Progenitor cell of endocrine pancreas (in vitro differentiated cells): ENCODE results near the gene ACTR5. TPM values are rescaled to one million over a fixed set of nuclear protein-coding genes. Genes with fewer than 3 reads are reported as not detected.

Source experiments
- DNase-seq: peaks from one replicate; pipeline ENCODE4 v3.0.0; 2021; ENCODE audit warnings: low spot score; ENCODE audit not compliant: unreplicated experiment
- H3K27ac Mint-ChIP-seq: 2 replicates; pipeline ENCODE4 v1.8.0; 2021; ENCODE audit warnings: mild to moderate bottlenecking, moderate library complexity, mixed read lengths
- H3K27me3 Mint-ChIP-seq: 2 replicates; pipeline ENCODE4 v1.8.0; 2021; ENCODE audit warnings: mixed read lengths
- H3K36me3 Mint-ChIP-seq: 2 replicates; pipeline ENCODE4 v1.8.0; 2022; ENCODE audit warnings: mixed read lengths; ENCODE audit not compliant: insufficient read depth
- H3K4me1 Mint-ChIP-seq: 2 replicates; pipeline ENCODE4 v1.8.0; 2021; ENCODE audit warnings: low read depth, mixed read lengths
- H3K4me3 Mint-ChIP-seq: 2 replicates; pipeline ENCODE4 v1.8.0; 2021; ENCODE audit warnings: low read depth, mild to moderate bottlenecking, moderate library complexity, mixed read lengths
- H3K9me3 Mint-ChIP-seq: 2 replicates; pipeline ENCODE4 v1.8.0; 2021; ENCODE audit warnings: low read depth, mixed read lengths
- total RNA-seq: library from RNA; stranded (reverse); gene quantifications from 2 replicates; pipeline ENCODE4 v1.2.1, GENCODE V29; 2021
- TF ChIP-seq, protein P1 (sequence below): fragments of 200-600 bp; sonication (generic); IDR thresholded peaks from one replicate; pipeline ENCODE4 v1.5.0; 2021; ENCODE audit warnings: antibody characterized with exemption, mild to moderate bottlenecking; ENCODE audit not compliant: unreplicated experiment

ACTR5 gene
- total RNA-seq, 1 donor from 2014 or later: 9.8 TPM

DNA sequence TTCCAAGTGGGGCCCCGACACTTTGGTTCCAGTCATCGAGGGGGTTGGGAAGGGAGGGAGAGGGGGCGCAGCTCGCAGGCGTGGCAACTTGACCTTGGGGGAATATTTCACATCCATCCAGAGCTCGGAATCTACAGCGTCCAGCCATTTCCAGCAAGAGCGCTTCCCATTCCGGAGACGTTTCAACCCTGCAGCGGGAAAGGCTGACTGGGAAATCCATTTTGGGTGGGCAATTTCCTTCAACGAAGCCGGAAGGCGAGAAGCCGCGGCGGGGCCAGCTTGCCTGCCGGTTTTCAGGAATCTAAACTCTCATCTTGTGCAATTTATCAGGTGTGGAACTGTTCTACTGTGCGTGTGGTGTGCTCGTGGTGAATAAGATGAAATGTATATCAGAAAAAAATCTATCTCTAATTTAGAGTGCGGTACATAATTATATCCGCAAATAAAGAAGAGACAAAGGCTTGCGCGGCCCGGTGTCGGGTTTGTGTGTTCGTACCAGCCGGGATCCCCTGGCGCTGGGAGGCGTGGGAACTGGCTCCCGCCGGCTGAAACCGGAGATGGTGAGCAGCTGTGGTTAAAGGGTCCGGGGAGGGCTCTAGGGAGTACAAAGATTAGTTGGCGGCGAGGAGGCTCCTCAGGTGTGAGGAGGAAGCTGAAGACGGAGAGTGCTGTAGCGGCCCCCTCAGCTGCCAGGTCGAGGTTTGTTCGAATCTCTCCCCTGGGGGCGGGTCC is 19.2 kb upstream of the ACTR5 start:
- H3K4me3 Mint-ChIP-seq: no peak overlapping the region
- TF ChIP-seq, protein P1, sequence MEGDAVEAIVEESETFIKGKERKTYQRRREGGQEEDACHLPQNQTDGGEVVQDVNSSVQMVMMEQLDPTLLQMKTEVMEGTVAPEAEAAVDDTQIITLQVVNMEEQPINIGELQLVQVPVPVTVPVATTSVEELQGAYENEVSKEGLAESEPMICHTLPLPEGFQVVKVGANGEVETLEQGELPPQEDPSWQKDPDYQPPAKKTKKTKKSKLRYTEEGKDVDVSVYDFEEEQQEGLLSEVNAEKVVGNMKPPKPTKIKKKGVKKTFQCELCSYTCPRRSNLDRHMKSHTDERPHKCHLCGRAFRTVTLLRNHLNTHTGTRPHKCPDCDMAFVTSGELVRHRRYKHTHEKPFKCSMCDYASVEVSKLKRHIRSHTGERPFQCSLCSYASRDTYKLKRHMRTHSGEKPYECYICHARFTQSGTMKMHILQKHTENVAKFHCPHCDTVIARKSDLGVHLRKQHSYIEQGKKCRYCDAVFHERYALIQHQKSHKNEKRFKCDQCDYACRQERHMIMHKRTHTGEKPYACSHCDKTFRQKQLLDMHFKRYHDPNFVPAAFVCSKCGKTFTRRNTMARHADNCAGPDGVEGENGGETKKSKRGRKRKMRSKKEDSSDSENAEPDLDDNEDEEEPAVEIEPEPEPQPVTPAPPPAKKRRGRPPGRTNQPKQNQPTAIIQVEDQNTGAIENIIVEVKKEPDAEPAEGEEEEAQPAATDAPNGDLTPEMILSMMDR: no peak
- H3K27ac Mint-ChIP-seq: no peak overlapping the region
- H3K27me3 Mint-ChIP-seq: peaks cover 95% of the 10 kb centered on the region
- peaks cover 8% of the 10 kb centered on the region for H3K4me1 Mint-ChIP-seq
- H3K9me3 Mint-ChIP-seq: no peaks in the 10 kb centered on the region
- no peaks in the 10 kb centered on the region for H3K36me3 Mint-ChIP-seq
- no peak for DNase-seq

GRCh38 chr20:38729767-38730166 is 18.5 kb upstream of the ACTR5 start:
- Mint-ChIP-seq H3K27ac (no peak overlapping the region), H3K9me3 (no peaks in the 10 kb centered on the region), H3K4me3 (no peak overlapping the region), H3K36me3 (no peaks in the 10 kb centered on the region), H3K27me3 (peaks cover 97% of the 10 kb centered on the region), H3K4me1 (peaks cover 8% of the 10 kb centered on the region)
- TF ChIP-seq, protein P1: no peak
- DNase-seq: no peak

- TF ChIP-seq, protein P1: no peak
- H3K4me3 Mint-ChIP-seq: no peak overlapping the region
- no peak overlapping the region for H3K27ac Mint-ChIP-seq
- H3K27me3 Mint-ChIP-seq: peaks cover 97% of the 10 kb centered on the region
- H3K9me3 Mint-ChIP-seq: no peaks in the 10 kb centered on the region
- peaks cover 8% of the 10 kb centered on the region for H3K4me1 Mint-ChIP-seq
- no peak for DNase-seq
- no peaks in the 10 kb centered on the region for H3K36me3 Mint-ChIP-seq
Measured at GRCh38 chr20:38730167-38730988, 17.9 kb upstream of the ACTR5 start.

GRCh38 chr20:38730989-38731737 is 17.1 kb upstream of the ACTR5 start:
- H3K4me3 Mint-ChIP-seq: peak overlapping the region; percentile 23

More at GRCh38 chr20:38730989-38731737, 17.1 kb upstream of the ACTR5 start:
- Mint-ChIP-seq H3K27ac (no peak overlapping the region), H3K4me1 (peaks cover 6% of the 10 kb centered on the region), H3K36me3 (no peaks in the 10 kb centered on the region), H3K27me3 (peaks cover 98% of the 10 kb centered on the region), H3K9me3 (no peaks in the 10 kb centered on the region)
- TF ChIP-seq, protein P1: peak; percentile 100
- peak; percentile 64 for DNase-seq
